ENCODE data around the gene SHF.

SHF gene

GRCh38 chr15:45139770-45140169 lies 48.0 kb downstream of the SHF start:
- Histone ChIP-seq H3K27ac (ENCODE audit: extremely low read depth, low read depth, low read length) (no peak overlapping the region), H3K4me3 (ENCODE audit: low read depth, low read length) (no peak overlapping the region), H3K4me1 (ENCODE audit: control insufficient read depth, insufficient read depth, low read length) (no peaks in the 10 kb centered on the region; the same call in 1 of the 2 replicates), H3K36me3 (ENCODE audit: control insufficient read depth in 2 of 2, insufficient read depth in 1 of 2, low read length in 2 of 2) (no peaks in the 10 kb centered on the region), H3K9me3 (ENCODE audit: control insufficient read depth, insufficient read depth, low read depth, low read length) (no peaks in the 10 kb centered on the region)
- CTCF ChIA-PET = interaction anchor here (0.6 to 1.6 kb wide), 3 partner anchors 13 to 287 kb away, joined by 3 to 9 read pairs (median 4); no protein-coding TSS in a partner anchor
- TF ChIP-seq ZEB2 (tag by site-specific recombination; IDR thresholded peaks at IDR 0.05) (no peak), ZNF223 (tag by site-specific recombination; IDR thresholded peaks at IDR 0.05) (no peak), ZNF280D (tag by site-specific recombination; IDR thresholded peaks at IDR 0.05) (no peak), ZNF366 (tag by site-specific recombination; conservative IDR thresholded peaks at IDR 0.05) (no peak), ZNF670 (tag by site-specific recombination; IDR thresholded peaks at IDR 0.05; ENCODE audit: low read depth) (no peak), ZNF311 (tag by site-specific recombination; IDR thresholded peaks at IDR 0.05; ENCODE audit: borderline replicate concordance) (no peak), ZBTB20 (tag by site-specific recombination; IDR thresholded peaks at IDR 0.05) (no peak), ZNF791 (tag by site-specific recombination; IDR thresholded peaks at IDR 0.05) (no peak), SETDB1 (IDR thresholded peaks at IDR 0.05; ENCODE audit: insufficient read length, low read length) (no peak), ZNF239 (tag by site-specific recombination; IDR thresholded peaks at IDR 0.05) (no peak)
- POLR2A ChIA-PET = no interaction called here

- POLR2A ChIA-PET = no interaction called here
- no peak overlapping the region for H3K27ac ChIP-seq (ENCODE audit: extremely low read depth, low read depth, low read length)
- CTCF ChIA-PET = interaction anchor here (0.6 to 1.6 kb wide), 3 partner anchors 12 to 287 kb away, joined by 3 to 9 read pairs (median 4); no protein-coding TSS in a partner anchor
Measured at GRCh38 chr15:45138814-45139765, 48.7 kb downstream of the SHF start.

GRCh38 chr15:45137703-45138102 lies 50.1 kb downstream of the SHF start:
- ChIA-PET CTCF (interaction anchor here (0.7 kb wide), 1 partner anchor 26 kb away, joined by 3 read pairs; no protein-coding TSS in a partner anchor), POLR2A (no interaction called here)
- H3K27ac ChIP-seq (ENCODE audit: extremely low read depth, low read depth, low read length) = no peak overlapping the region
- TF ChIP-seq KLF9 (tag by site-specific recombination; IDR thresholded peaks at IDR 0.05; ENCODE audit: low read depth) (no peak), ZBTB17 (tag by site-specific recombination; IDR thresholded peaks at IDR 0.05) (no peak), ZSCAN4 (tag by site-specific recombination; IDR thresholded peaks at IDR 0.05) (peak; percentile 79)
- no peak overlapping the region for H3K4me3 ChIP-seq (ENCODE audit: low read depth, low read length)
- no peaks in the 10 kb centered on the region; the same call in 1 of the 2 replicates for H3K4me1 ChIP-seq (ENCODE audit: control insufficient read depth, insufficient read depth, low read length)
- H3K36me3 ChIP-seq (ENCODE audit: control insufficient read depth in 2 of 2, insufficient read depth in 1 of 2, low read length in 2 of 2) = no peaks in the 10 kb centered on the region
- no peaks in the 10 kb centered on the region for H3K9me3 ChIP-seq (ENCODE audit: control insufficient read depth, insufficient read depth, low read depth, low read length)

More at GRCh38 chr15:45138814-45139765, 48.7 kb downstream of the SHF start:
- Histone ChIP-seq H3K9me3 (ENCODE audit: control insufficient read depth, insufficient read depth, low read depth, low read length) (no peaks in the 10 kb centered on the region), H3K4me1 (ENCODE audit: control insufficient read depth, insufficient read depth, low read length) (no peaks in the 10 kb centered on the region; the same call in 1 of the 2 replicates), H3K4me3 (ENCODE audit: low read depth, low read length) (no peak overlapping the region), H3K36me3 (ENCODE audit: control insufficient read depth in 2 of 2, insufficient read depth in 1 of 2, low read length in 2 of 2) (no peaks in the 10 kb centered on the region)
- TF ChIP-seq ZSCAN16 (tag by site-specific recombination; IDR thresholded peaks at IDR 0.05) (no peak), ZBTB49 (tag by site-specific recombination; IDR thresholded peaks at IDR 0.05; ENCODE audit: low read depth) (no peak)
